Endothelial cell of umbilical vein (primary cell): ENCODE results near the gene CDKN1C. TPM values are rescaled to one million over a fixed set of nuclear protein-coding genes. Genes with fewer than 3 reads are reported as not detected.

Experiments used
- BruUV-seq: library from RNA; stranded (reverse); fragments of 400-500 nt; replicated peaks from 2 replicates; lab custom pipeline; 2021; lab: Mats Ljungman, UMichigan
- CTCF ChIA-PET: fragments of 300-600, 350-600 bp; sonication (Branson Sonifier 250); formaldehyde crosslinking; loops from one replicate; lab custom pipeline; 2021; ENCODE audit warnings: antibody characterized with exemption, inconsistent platforms; lab: Charles Lee
- POLR2A ChIA-PET: fragments of 300-600, 350-600 bp; sonication (Branson Sonifier 250); formaldehyde crosslinking; loops from one replicate; lab custom pipeline; 2021; ENCODE audit warnings: antibody characterized with exemption, inconsistent platforms; lab: Charles Lee
- DNase-seq: peaks from one replicate; pipeline ENCODE4 v3.0.0-alpha.2; 2011; ENCODE audit warnings: low read depth, low spot score
- FAIRE-seq: peaks from 2 replicates; lab custom pipeline; 2011; peaks lifted over from hg19 to GRCh38; lab: Jason Lieb, UNC
- H2AFZ ChIP-seq: 2 replicates; pipeline ENCODE4 v1.6.0; 2012; ENCODE audit warnings: low read depth, low read length, control low read depth, inconsistent platforms
- H3K27ac ChIP-seq: 2 replicates; pipeline ENCODE4 v1.5.1; 2011; ENCODE audit warnings: low read depth, mild to moderate bottlenecking, control low read depth, low read length, moderate library complexity; ENCODE audit not compliant: insufficient read depth
- H3K27me3 ChIP-seq, 2 experiments: 2 replicates each; pipeline versions ENCODE4 v1.6.0 to v1.6.1; 2011; ENCODE audit warnings: low read length in 2 of 2, mixed read lengths in 1 of 2; ENCODE audit not compliant: control insufficient read depth in 2 of 2, insufficient read depth in 2 of 2
- H3K36me3 ChIP-seq, 2 experiments: 2 replicates in 1 of 2; 3 replicates in 1 of 2; pipeline ENCODE4 v1.5.1; 2011; ENCODE audit warnings: low read length in 2 of 2, mild to moderate bottlenecking in 1 of 2, moderate library complexity in 1 of 2; ENCODE audit not compliant: control insufficient read depth in 2 of 2, insufficient read depth in 2 of 2; ENCODE audit errors: extremely low read depth in 1 of 2
- H3K4me1 ChIP-seq: 3 replicates; pipeline ENCODE4 v1.5.1; 2011; ENCODE audit warnings: mild to moderate bottlenecking, low read length; ENCODE audit not compliant: control insufficient read depth, insufficient read depth; ENCODE audit errors: extremely low read depth
- H3K4me2 ChIP-seq: 2 replicates; pipeline ENCODE4 v1.6.1; 2011; ENCODE audit warnings: low read length, control low read depth, mixed read lengths; ENCODE audit not compliant: insufficient read depth
- H3K4me3 ChIP-seq, 3 experiments: fragments of 200-600 bp in 1 of 3; sonication (generic), shearing (Covaris generic) in 1 of 3; replicated peaks in 1 of 3; 2 replicates each; pipeline ENCODE4 v1.5.1; 2011 to 2016; ENCODE audit warnings: control low read depth in 3 of 3, low read length in 3 of 3, mild to moderate bottlenecking in 2 of 3, inconsistent platforms in 1 of 3, low read depth in 1 of 3, moderate library complexity in 1 of 3; ENCODE audit not compliant: insufficient read depth in 1 of 3
- H3K79me2 ChIP-seq: 2 replicates; pipeline ENCODE4 v1.6.0; 2012; ENCODE audit warnings: low read length, inconsistent platforms; ENCODE audit not compliant: control insufficient read depth, insufficient read depth
- H3K9ac ChIP-seq: replicated peaks from 2 replicates; pipeline ENCODE3; 2011; ENCODE audit warnings: low read length, control low read depth; ENCODE audit not compliant: insufficient read depth; ENCODE audit errors: extremely low read depth
- H3K9me1 ChIP-seq: replicated peaks from 3 replicates; pipeline ENCODE4 v1.6.0; 2011; ENCODE audit warnings: mild to moderate bottlenecking, low read length; ENCODE audit not compliant: control insufficient read depth, insufficient read depth; ENCODE audit errors: extremely low read depth
- H3K9me3 ChIP-seq: replicated peaks from 2 replicates; pipeline ENCODE4 v1.5.1; 2012; ENCODE audit warnings: low read length, inconsistent platforms; ENCODE audit not compliant: control insufficient read depth, insufficient read depth
- H4K20me1 ChIP-seq: replicated peaks from 2 replicates; pipeline ENCODE3; 2011; ENCODE audit warnings: mild to moderate bottlenecking, low read length; ENCODE audit not compliant: control insufficient read depth, insufficient read depth; ENCODE audit errors: extremely low read depth
- EZH2 ChIP-seq: IDR thresholded peaks from 2 replicates; pipeline ENCODE4 v1.6.1; 2012; ENCODE audit warnings: borderline replicate concordance, low read depth, mild to moderate bottlenecking, moderate library complexity, low read length, inconsistent platforms; ENCODE audit not compliant: severe bottlenecking
- JUN ChIP-seq: IDR thresholded peaks from 2 replicates; pipeline ENCODE4 v1.6.1; 2011; ENCODE audit warnings: borderline replicate concordance, low read depth; ENCODE audit not compliant: insufficient read length, insufficient read depth
- MYC ChIP-seq: IDR thresholded peaks from one replicate; pipeline ENCODE4 v1.6.1; 2011; ENCODE audit warnings: mild to moderate bottlenecking, low read depth, low read length
- POLR2A ChIP-seq: IDR thresholded peaks from 2 replicates; pipeline ENCODE4 v1.6.1; 2012; ENCODE audit warnings: low read depth, mild to moderate bottlenecking, control low read depth, low read length
- POLR2AphosphoS5 ChIP-seq: IDR thresholded peaks from 2 replicates; pipeline ENCODE4 v1.6.1; 2012; ENCODE audit warnings: low read depth, mild to moderate bottlenecking, control low read depth, low read length, moderate library complexity; ENCODE audit not compliant: insufficient read depth
- dilution Hi-C: fragments of 300-500 bp; cut with MboI; formaldehyde crosslinking; loops from one replicate; pipeline ENCODE4 v1.15.0; 2019; ENCODE audit warnings: low sequenced_read_pairs; ENCODE audit not compliant: extremely low pct_ligation_motif_present
- intact Hi-C: fragments of 100-400 bp; cut with micrococcal nuclease; formaldehyde crosslinking; loops from one replicate; pipeline ENCODE4 v1.10.0; 2022
- polyA plus RNA-seq, 4 experiments: library from polyadenylated mRNA; depleted of rRNA in 3 of 4; stranded (reverse) in 3 of 4; unstranded in 1 of 4; fragments of >200 nt; gene quantifications; 2 replicates each; pipeline versions ENCODE4 v1.2.1 to v1.2.3, GENCODE V29; 2011 to 2012; ENCODE audit warnings: missing spikeins in 1 of 4
- total RNA-seq: library from RNA; stranded (reverse); gene quantifications from 2 replicates; pipeline ENCODE4 v1.2.3, GENCODE V29; 2021
- TF ChIP-seq, protein P1 (sequence below), 2 donors: IDR thresholded peaks; 1 replicate in 1 of 2; 2 replicates in 1 of 2; pipeline ENCODE4 v1.5.1; 2011; ENCODE audit warnings: low read length in 2 of 2, mild to moderate bottlenecking in 2 of 2, moderate library complexity in 2 of 2, control low read depth in 1 of 2, inconsistent platforms in 1 of 2, low read depth in 1 of 2; ENCODE audit not compliant: insufficient read depth in 1 of 2; ENCODE audit errors: extremely low read depth in 1 of 2

The CDKN1C gene
- total and polyA plus RNA-seq, 2 donors (not counting 3 experiments of a cell fraction or from before 2014, with no cell fraction given), result 4.1 to 9.0 TPM

DNA sequence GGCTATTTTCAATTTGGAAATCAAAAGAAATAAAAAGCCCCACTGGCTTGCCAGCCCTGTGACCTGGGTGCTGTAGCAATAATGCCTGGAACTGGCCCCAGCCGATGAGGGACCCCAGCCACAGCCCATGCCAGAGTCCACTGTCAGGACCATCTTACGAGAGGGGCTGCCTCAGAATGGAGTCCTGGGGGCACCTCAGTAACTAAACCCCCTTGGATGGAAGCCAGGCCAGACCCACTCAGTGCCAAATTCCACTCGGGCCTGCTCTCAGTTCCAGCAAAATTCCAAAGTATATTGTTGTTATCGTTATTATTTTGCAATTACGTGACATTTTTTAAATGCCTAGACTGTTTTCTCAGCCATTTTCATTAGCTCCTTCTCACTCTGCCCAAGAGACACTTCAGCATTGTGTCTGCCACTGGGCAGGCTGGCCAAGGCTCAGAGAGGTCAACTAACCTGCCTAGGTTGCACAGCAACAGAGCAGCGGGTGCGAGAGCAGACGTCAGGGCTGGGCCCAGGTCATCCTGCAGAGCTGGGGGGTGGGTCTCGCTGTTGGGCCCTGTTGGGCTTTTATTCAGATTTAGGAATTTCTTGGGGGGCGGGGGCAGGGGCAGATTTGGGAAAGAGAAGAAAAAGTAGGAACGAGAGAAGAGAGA, 19.5 kb downstream of the CDKN1C start:
- BruUV-seq, result no TSS peak
- Histone ChIP-seq H3K4me3 (no peak overlapping the region), H3K36me3 (no peaks in the 10 kb centered on the region), H3K9me3 (no peaks in the 10 kb centered on the region), H4K20me1 (no peaks in the 10 kb centered on the region), H2AFZ (no peak overlapping the region), H3K27me3 (peaks cover 59 to 60% of the 10 kb centered on the region in 2 experiments), H3K9me1 (no peaks in the 10 kb centered on the region), H3K9ac (no peak overlapping the region), H3K4me1 (no peaks in the 10 kb centered on the region), H3K79me2 (no peaks in the 10 kb centered on the region), H3K4me2 (no peak overlapping the region), H3K27ac (no peak overlapping the region)
- TF ChIP-seq JUN (no peak), EZH2 (no peak), POLR2AphosphoS5 (no peak), MYC (no peak), POLR2A (no peak)
- TF ChIP-seq, protein P1, sequence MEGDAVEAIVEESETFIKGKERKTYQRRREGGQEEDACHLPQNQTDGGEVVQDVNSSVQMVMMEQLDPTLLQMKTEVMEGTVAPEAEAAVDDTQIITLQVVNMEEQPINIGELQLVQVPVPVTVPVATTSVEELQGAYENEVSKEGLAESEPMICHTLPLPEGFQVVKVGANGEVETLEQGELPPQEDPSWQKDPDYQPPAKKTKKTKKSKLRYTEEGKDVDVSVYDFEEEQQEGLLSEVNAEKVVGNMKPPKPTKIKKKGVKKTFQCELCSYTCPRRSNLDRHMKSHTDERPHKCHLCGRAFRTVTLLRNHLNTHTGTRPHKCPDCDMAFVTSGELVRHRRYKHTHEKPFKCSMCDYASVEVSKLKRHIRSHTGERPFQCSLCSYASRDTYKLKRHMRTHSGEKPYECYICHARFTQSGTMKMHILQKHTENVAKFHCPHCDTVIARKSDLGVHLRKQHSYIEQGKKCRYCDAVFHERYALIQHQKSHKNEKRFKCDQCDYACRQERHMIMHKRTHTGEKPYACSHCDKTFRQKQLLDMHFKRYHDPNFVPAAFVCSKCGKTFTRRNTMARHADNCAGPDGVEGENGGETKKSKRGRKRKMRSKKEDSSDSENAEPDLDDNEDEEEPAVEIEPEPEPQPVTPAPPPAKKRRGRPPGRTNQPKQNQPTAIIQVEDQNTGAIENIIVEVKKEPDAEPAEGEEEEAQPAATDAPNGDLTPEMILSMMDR (IDR thresholded peaks at IDR 0.05; ENCODE audit: extremely low read depth in 1 of 2, insufficient read depth in 1 of 2, low read depth in 1 of 2, low read length in 2 of 2), result no peak
- POLR2A ChIA-PET, result no interaction called here
- dilution Hi-C loops, result no loop called here
- FAIRE-seq, result no peak
- intact Hi-C loops, result no loop called here
- DNase-seq, result no peak
- CTCF ChIA-PET, result no interaction called here
